Caco-2 (cell line): ENCODE measurements around the gene GRID1. TPM values are rescaled to one million over a fixed set of nuclear protein-coding genes. Genes with fewer than 3 reads are reported as not detected.
A peak's percentile ranks its signal among the peaks of the same experiment; 100 is the strongest.

Experiments used
- BruUV-seq: library from RNA; stranded (reverse); fragments of 400-500 nt; replicated peaks from 2 replicates; lab custom pipeline; 2021; lab: Mats Ljungman, UMichigan
- CTCF ChIA-PET: fragments of 300-600 bp; sonication (Branson Sonifier 250); formaldehyde crosslinking; loops from one replicate; lab custom pipeline; 2022; ENCODE audit warnings: antibody characterized with exemption; lab: Charles Lee
- POLR2A ChIA-PET: fragments of 300-600 bp; sonication (Branson Sonifier 250); formaldehyde crosslinking; loops from one replicate; lab custom pipeline; 2022; ENCODE audit warnings: antibody characterized with exemption; lab: Charles Lee
- DNase-seq, 2 experiments: peaks; one replicate each; pipeline versions ENCODE4 v3.0.0 to v3.0.0-alpha.2; 2020 to 2022
- H3K27me3 ChIP-seq: replicated peaks from 2 replicates; pipeline ENCODE4 v1.6.0; 2011; ENCODE audit warnings: low read length; ENCODE audit not compliant: control insufficient read depth, insufficient read depth
- H3K36me3 ChIP-seq: 2 replicates; pipeline ENCODE4 v1.5.1; 2011; ENCODE audit warnings: low read length; ENCODE audit not compliant: control insufficient read depth, insufficient read depth
- H3K4me1 ChIP-seq: fragments of 250-450 bp; sonication (Bioruptor Pico); 2 replicates; pipeline ENCODE4 v1.5.1; 2020; ENCODE audit warnings: mild to moderate bottlenecking
- H3K4me3 ChIP-seq: 2 replicates; pipeline ENCODE4 v1.5.1; 2011; ENCODE audit warnings: low read depth, mild to moderate bottlenecking, control low read depth, low read length
- H3K9me3 ChIP-seq: fragments of 250-450 bp; sonication (Bioruptor Pico); 2 replicates; pipeline ENCODE4 v1.5.1; 2020; ENCODE audit warnings: mild to moderate bottlenecking, moderate library complexity
- H3K27ac Mint-ChIP-seq: one replicate; pipeline ENCODE4 v1.8.0; 2022; ENCODE audit warnings: mixed read lengths; ENCODE audit not compliant: unreplicated experiment
- H3K27me3 Mint-ChIP-seq: one replicate; pipeline ENCODE4 v1.8.0; 2022; ENCODE audit warnings: mixed read lengths; ENCODE audit not compliant: insufficient read depth, unreplicated experiment
- H3K36me3 Mint-ChIP-seq: one replicate; pipeline ENCODE4 v1.8.0; 2022; ENCODE audit warnings: mild to moderate bottlenecking, mixed read lengths; ENCODE audit not compliant: insufficient read depth, unreplicated experiment
- H3K4me1 Mint-ChIP-seq: one replicate; pipeline ENCODE4 v1.8.0; 2022; ENCODE audit warnings: low read depth, mixed read lengths; ENCODE audit not compliant: unreplicated experiment
- H3K4me3 Mint-ChIP-seq: one replicate; pipeline ENCODE4 v1.8.0; 2022; ENCODE audit warnings: mild to moderate bottlenecking, moderate library complexity, mixed read lengths; ENCODE audit not compliant: unreplicated experiment
- H3K9me3 Mint-ChIP-seq: one replicate; pipeline ENCODE4 v1.8.0; 2022; ENCODE audit warnings: mixed read lengths; ENCODE audit not compliant: unreplicated experiment
- CTCF ChIP-seq, 2 experiments: fragments of 200-600 bp in 1 of 2; IDR thresholded peaks; 1 replicate in 1 of 2; 2 replicates in 1 of 2; pipeline versions ENCODE4 v1.5.1 to v1.8.0; 2011 to 2022; ENCODE audit warnings: antibody characterized with exemption in 1 of 2, control low read depth in 1 of 2, inconsistent platforms in 1 of 2, low read depth in 1 of 2, low read length in 1 of 2, mild to moderate bottlenecking in 1 of 2, moderate library complexity in 1 of 2; ENCODE audit not compliant: insufficient read depth in 1 of 2, severe bottlenecking in 1 of 2, unreplicated experiment in 1 of 2
- intact Hi-C: fragments of 100-400 bp; cut with micrococcal nuclease; formaldehyde crosslinking; loops from one replicate; pipeline ENCODE4 v1.10.0; 2022; ENCODE audit not compliant: unreplicated experiment
- total RNA-seq: library from RNA; stranded (reverse); gene quantifications from 2 replicates; pipeline ENCODE4 v1.2.3, GENCODE V29; 2022

GRID1 gene
- total RNA-seq, 1 experiment from 2014 or later, result 8.0 TPM

- Histone ChIP-seq H3K27me3 (no peaks in the 10 kb centered on the region), H3K36me3 (no peaks in the 10 kb centered on the region), H3K4me1 (no peaks in the 10 kb centered on the region; the same call in 1 of the 2 replicates), H3K4me3 (no peak overlapping the region), H3K9me3 (no peaks in the 10 kb centered on the region)
- Mint-ChIP-seq H3K4me3 (no peak overlapping the region), H3K9me3 (no peaks in the 10 kb centered on the region), H3K27ac (no peak overlapping the region), H3K4me1 (no peaks in the 10 kb centered on the region), H3K27me3 (peaks cover 17% of the 10 kb centered on the region), H3K36me3 (no peaks in the 10 kb centered on the region)
- BruUV-seq, result no TSS peak
- CTCF ChIA-PET, result no interaction called here
- TF ChIP-seq CTCF (IDR thresholded peaks at IDR 0.05; ENCODE audit: insufficient read depth in 1 of 2, low read depth in 1 of 2, low read length in 1 of 2, severe bottlenecking in 1 of 2, unreplicated experiment in 1 of 2), result no peak
- intact Hi-C loops, result no loop called here
- DNase-seq, result no peak
- POLR2A ChIA-PET, result no interaction called here
These were observed 284.0 kb downstream of the GRID1 start for GRCh38 chr10:86082556-86082955.

- no peaks in the 10 kb centered on the region; the same call in 1 of the 2 replicates for H3K4me1 ChIP-seq
- H3K4me1 Mint-ChIP-seq, result no peaks in the 10 kb centered on the region
These were observed 287.5 kb downstream of the GRID1 start for GRCh38 chr10:86079088-86079487.

GRCh38 chr10:86078639-86079035, 288.0 kb downstream of the GRID1 start:
- CTCF ChIA-PET, result interaction anchor here (0.6 kb wide), 1 partner anchor 53 kb away, joined by 5 read pairs; no protein-coding TSS in a partner anchor
- H3K9me3 ChIP-seq, result no peaks in the 10 kb centered on the region
- DNase-seq, result no peak
- Mint-ChIP-seq H3K36me3 (no peaks in the 10 kb centered on the region), H3K4me3 (no peak overlapping the region), H3K27me3 (peaks cover 11% of the 10 kb centered on the region), H3K9me3 (peaks cover 8% of the 10 kb centered on the region), H3K4me1 (no peaks in the 10 kb centered on the region), H3K27ac (no peak overlapping the region)
- POLR2A ChIA-PET, result no interaction called here
- no TSS peak for BruUV-seq
- H3K4me1 ChIP-seq, result no peaks in the 10 kb centered on the region; the same call in 1 of the 2 replicates
- H3K4me3 ChIP-seq, result no peak overlapping the region
- no peak for TF ChIP-seq CTCF (IDR thresholded peaks at IDR 0.05; ENCODE audit: insufficient read depth in 1 of 2, low read depth in 1 of 2, low read length in 1 of 2, severe bottlenecking in 1 of 2, unreplicated experiment in 1 of 2)
- H3K36me3 ChIP-seq, result no peaks in the 10 kb centered on the region
- no peaks in the 10 kb centered on the region for H3K27me3 ChIP-seq
- intact Hi-C loops, result no loop called here

More at GRCh38 chr10:86079088-86079487, 287.5 kb downstream of the GRID1 start:
- Mint-ChIP-seq H3K27ac (no peak overlapping the region), H3K27me3 (peaks cover 13% of the 10 kb centered on the region), H3K36me3 (no peaks in the 10 kb centered on the region), H3K9me3 (peaks cover 8% of the 10 kb centered on the region), H3K4me3 (no peak overlapping the region)
- Histone ChIP-seq H3K9me3 (no peaks in the 10 kb centered on the region), H3K27me3 (no peaks in the 10 kb centered on the region), H3K4me3 (no peak overlapping the region), H3K36me3 (no peaks in the 10 kb centered on the region)
- ChIA-PET CTCF (interaction anchor here (0.6 kb wide), 1 partner anchor 52 kb away, joined by 5 read pairs; no protein-coding TSS in a partner anchor), POLR2A (no interaction called here)
- BruUV-seq, result no TSS peak
- DNase-seq, result peak in 1 of 2 experiments; percentile 45
- no peak for TF ChIP-seq CTCF (IDR thresholded peaks at IDR 0.05; ENCODE audit: insufficient read depth in 1 of 2, low read depth in 1 of 2, low read length in 1 of 2, severe bottlenecking in 1 of 2, unreplicated experiment in 1 of 2)
- intact Hi-C loops, result no loop called here
